Peyer's patch (tissue), 4 donors: Measurements from ENCODE around the gene ITM2C. TPM values are rescaled to one million over a fixed set of nuclear protein-coding genes. Genes with fewer than 3 reads are reported as not detected.

Experiments
- DNase-seq, 3 donors: peaks; one replicate each; pipeline ENCODE4 v3.0.0-alpha.2; 2017 to 2019
- H3K27ac ChIP-seq, 4 donors: fragments of 200-600 bp; sonication (generic); one replicate each; pipeline ENCODE4 v1.5.1; 2016 to 2019
- H3K27me3 ChIP-seq, 2 donors: fragments of 200-600 bp; sonication (generic); one replicate each; pipeline ENCODE4 v1.5.1; 2019
- H3K36me3 ChIP-seq, 3 donors: fragments of 200-600 bp; sonication (generic); one replicate each; pipeline ENCODE4 v1.5.1; 2016 to 2019
- H3K4me1 ChIP-seq, 4 donors: fragments of 200-600 bp; sonication (generic); one replicate each; pipeline ENCODE4 v1.5.1; 2016 to 2019
- H3K4me3 ChIP-seq, 4 donors: fragments of 200-600 bp; sonication (generic); 1 replicate in 3 of 4; 2 replicates in 1 of 4; pipeline ENCODE4 v1.5.1; 2016 to 2019; ENCODE audit warnings: mild to moderate bottlenecking in 1 of 4
- H3K9me3 ChIP-seq, 4 donors: fragments of 200-600 bp; sonication (generic); one replicate each; pipeline ENCODE4 v1.5.1; 2016 to 2019; ENCODE audit warnings: mild to moderate bottlenecking in 1 of 4
- CTCF ChIP-seq, 6 experiments: fragments of 450-650 bp in 4 of 6; fragments of 200-600 bp in 2 of 6; sonication (generic) in 1 of 6; IDR thresholded peaks; one replicate each; pipeline ENCODE4 v1.5.1; 2017 to 2019; ENCODE audit warnings: antibody characterized with exemption in 6 of 6, mild to moderate bottlenecking in 3 of 6, moderate library complexity in 1 of 6
- POLR2A ChIP-seq, 2 donors: fragments of 450-650 bp; IDR thresholded peaks; one replicate each; pipeline ENCODE4 v1.5.1; 2017; ENCODE audit warnings: antibody characterized with exemption in 2 of 2, mild to moderate bottlenecking in 2 of 2, moderate library complexity in 2 of 2
- total RNA-seq, 4 donors: library from RNA; depleted of rRNA; stranded (reverse); fragments of >200 nt; gene quantifications; one replicate each; pipeline ENCODE4 v1.1.0, GENCODE V29; 2016

Gene ITM2C
- total RNA-seq, 4 donors from 2014 or later, result 69.3 to 710 (median 610) TPM

DNA sequence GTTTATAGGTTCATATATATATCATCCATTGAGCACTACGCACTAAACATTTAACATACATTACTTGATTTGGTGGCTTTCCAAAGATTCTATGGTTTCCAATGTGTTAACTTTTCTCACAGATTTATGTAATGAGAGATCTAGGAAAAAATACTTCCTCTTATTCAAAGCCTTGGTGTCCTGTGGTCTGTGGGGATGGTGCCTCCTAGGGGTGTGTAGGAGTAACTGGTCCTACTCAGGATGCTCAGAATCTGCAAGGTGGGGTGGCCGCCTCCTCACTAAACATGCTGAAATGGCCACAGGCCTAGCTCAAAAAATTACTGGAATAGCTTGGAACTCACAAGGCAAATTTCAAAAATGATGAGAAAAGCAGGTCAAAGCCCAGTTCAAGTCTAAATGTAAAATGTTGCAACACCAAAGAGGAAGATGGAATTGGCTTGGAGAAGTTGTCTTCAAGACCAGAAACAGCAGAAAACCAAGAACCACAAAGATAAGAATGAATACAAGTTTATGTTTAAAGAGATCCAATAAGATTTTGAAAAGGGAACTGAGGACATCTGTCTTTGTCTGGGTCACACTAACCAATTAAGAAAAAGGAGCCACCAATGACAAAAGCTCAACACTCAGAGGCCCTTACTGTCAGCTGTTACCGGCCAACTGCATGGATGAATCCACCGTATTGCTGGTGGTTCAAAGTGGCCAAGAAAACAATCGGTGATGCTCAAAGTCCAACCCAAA, 48.8 kb downstream of the ITM2C start:
- Histone ChIP-seq H3K27me3 (no peaks in the 10 kb centered on the region), H3K36me3 (no peaks in the 10 kb centered on the region), H3K4me1 (no peaks in the 10 kb centered on the region), H3K4me3 (no peak overlapping the region), H3K9me3 (no peaks in the 10 kb centered on the region), H3K27ac (no peak overlapping the region)
- DNase-seq, result peak; percentile 54 to 83 (median 59)
- no peak for TF ChIP-seq POLR2A (IDR thresholded peaks at IDR 0.05)
- peak; percentile 31 to 88 (median 72) for TF ChIP-seq CTCF (IDR thresholded peaks at IDR 0.05)

DNA sequence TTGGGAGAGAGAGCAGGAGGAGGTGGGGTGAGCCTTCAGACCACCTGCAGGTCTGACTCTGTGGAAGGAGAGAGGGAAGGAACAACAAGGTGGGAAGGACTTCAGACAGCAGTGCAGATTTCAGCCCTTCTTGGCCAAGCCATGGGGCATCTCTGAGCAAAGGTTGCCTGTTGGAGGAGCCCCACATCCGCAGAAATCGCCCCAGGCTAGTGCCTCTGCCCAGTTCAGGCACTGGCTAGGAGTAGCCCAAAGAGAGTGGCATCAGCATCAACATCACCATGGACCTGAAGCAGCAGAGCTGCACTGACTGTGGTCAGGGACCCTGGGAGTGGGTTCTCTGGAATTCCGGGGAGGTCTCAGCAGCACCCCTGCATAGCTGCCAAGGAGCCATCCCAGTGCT, 50.1 kb downstream of the ITM2C start:
- H3K4me3 ChIP-seq, result no peak overlapping the region
- H3K27me3 ChIP-seq, result no peaks in the 10 kb centered on the region
- H3K27ac ChIP-seq, result no peak overlapping the region
- DNase-seq, result peak in 1 of 3 donors; percentile 29
- TF ChIP-seq CTCF (IDR thresholded peaks at IDR 0.05) (no peak), POLR2A (IDR thresholded peaks at IDR 0.05) (no peak)
- no peaks in the 10 kb centered on the region for H3K4me1 ChIP-seq
- no peaks in the 10 kb centered on the region for H3K9me3 ChIP-seq
- H3K36me3 ChIP-seq, result no peaks in the 10 kb centered on the region

DNA sequence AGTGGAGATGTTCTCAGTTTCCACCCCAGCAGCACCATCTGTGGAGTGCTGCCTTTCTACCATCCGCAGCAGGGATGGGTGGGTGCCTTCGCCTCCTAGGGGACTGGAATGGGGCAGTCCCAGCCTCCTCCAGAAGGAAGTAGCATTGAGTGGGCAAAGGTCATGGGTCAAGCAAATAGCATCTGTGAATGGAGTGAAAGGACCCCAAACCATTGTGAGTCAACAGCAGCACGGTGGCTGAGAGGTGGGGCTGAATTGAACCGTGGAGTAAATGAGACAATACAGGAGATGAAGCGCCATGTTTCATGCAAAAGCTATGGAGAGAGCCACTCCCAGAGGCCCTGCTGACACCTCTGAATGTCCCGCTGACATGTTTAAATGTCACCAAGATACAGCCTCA, 50.6 kb downstream of the ITM2C start:
- H3K36me3 ChIP-seq, result no peaks in the 10 kb centered on the region
- H3K9me3 ChIP-seq, result no peaks in the 10 kb centered on the region
- DNase-seq, result no peak
- H3K27me3 ChIP-seq, result no peaks in the 10 kb centered on the region
- H3K4me3 ChIP-seq, result no peak overlapping the region
- H3K27ac ChIP-seq, result no peak overlapping the region
- no peaks in the 10 kb centered on the region for H3K4me1 ChIP-seq
- no peak for TF ChIP-seq POLR2A (IDR thresholded peaks at IDR 0.05)
- no peak for TF ChIP-seq CTCF (IDR thresholded peaks at IDR 0.05)

DNA sequence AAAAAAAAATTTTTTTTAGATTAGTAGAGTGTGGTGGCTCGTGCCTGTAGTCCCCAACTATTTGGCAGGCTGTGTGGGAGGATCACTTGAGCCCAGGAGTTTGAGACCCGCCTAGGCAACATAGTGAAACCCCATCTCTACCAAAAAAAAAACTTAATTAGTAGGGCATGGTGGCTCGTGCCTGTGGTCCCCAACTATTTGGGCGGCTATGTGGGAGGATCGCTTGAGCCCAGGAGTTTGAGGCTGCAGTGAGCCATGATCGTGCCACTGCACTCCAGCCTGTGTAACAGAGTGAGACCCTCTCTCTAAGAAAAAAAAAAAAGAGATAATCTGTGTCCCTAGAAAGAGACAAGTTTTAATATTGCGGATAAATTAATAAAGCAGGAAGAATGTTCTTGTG, 51.5 kb downstream of the ITM2C start:
- no peak overlapping the region for H3K4me3 ChIP-seq
- DNase-seq, result peak in 1 of 3 donors; percentile 27
- H3K4me1 ChIP-seq, result no peaks in the 10 kb centered on the region
- TF ChIP-seq POLR2A (IDR thresholded peaks at IDR 0.05), result no peak
- H3K9me3 ChIP-seq, result no peaks in the 10 kb centered on the region
- no peak overlapping the region for H3K27ac ChIP-seq
- H3K27me3 ChIP-seq, result no peaks in the 10 kb centered on the region
- H3K36me3 ChIP-seq, result no peaks in the 10 kb centered on the region

DNA sequence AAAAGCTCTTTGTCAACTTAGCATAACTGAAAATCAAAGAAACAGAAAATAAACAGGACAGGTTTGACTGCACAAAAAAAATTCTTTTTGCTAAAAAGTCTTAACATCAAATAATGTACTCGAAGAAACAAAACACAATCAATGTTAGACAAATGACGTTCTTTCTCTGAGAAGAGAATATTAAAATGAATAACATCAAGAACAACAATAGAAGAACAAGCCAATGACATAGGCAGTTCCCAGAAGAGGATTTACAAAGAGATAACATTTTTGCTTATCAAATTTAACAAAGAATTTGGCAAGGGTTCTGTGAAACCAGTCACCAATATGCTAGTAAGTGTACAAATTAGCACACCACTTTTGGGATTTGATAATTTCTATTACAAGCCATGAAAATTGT, 54.5 kb downstream of the ITM2C start:
- Histone ChIP-seq H3K27ac (no peak overlapping the region), H3K36me3 (no peaks in the 10 kb centered on the region), H3K4me3 (no peak overlapping the region), H3K4me1 (no peaks in the 10 kb centered on the region), H3K27me3 (no peaks in the 10 kb centered on the region), H3K9me3 (no peaks in the 10 kb centered on the region)
- no peak for DNase-seq
- TF ChIP-seq CTCF (IDR thresholded peaks at IDR 0.05), result no peak
- no peak for TF ChIP-seq POLR2A (IDR thresholded peaks at IDR 0.05)

DNA sequence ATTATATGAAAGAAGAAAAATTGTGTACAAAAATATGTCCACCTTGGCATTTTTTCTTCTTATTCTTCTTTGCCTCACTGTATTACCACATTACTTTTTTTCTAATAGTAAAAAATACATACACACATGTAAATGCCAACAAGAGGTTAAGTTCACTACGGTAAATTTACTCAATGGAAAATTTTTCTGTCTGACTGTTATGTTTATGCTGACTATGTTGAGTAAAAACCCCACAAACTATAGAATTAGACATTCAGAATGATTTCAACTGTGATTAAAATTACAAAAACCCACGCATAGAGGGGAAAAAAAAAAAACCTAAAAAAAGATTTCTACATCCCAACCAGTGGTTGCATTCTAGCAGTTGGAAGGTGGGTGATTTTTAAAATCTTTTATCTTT, 54.9 kb downstream of the ITM2C start:
- H3K9me3 ChIP-seq, result no peaks in the 10 kb centered on the region
- no peak overlapping the region for H3K4me3 ChIP-seq
- H3K27me3 ChIP-seq, result no peaks in the 10 kb centered on the region
- H3K36me3 ChIP-seq, result no peaks in the 10 kb centered on the region
- no peak overlapping the region for H3K27ac ChIP-seq
- H3K4me1 ChIP-seq, result no peaks in the 10 kb centered on the region
- no peak for DNase-seq
- TF ChIP-seq CTCF (IDR thresholded peaks at IDR 0.05) (no peak), POLR2A (IDR thresholded peaks at IDR 0.05) (no peak)
